IMR-90 (cell line): ENCODE results near the gene MAPK8IP3. TPM values are rescaled to one million over a fixed set of nuclear protein-coding genes. Genes with fewer than 3 reads are reported as not detected.

Source experiments
- ATAC-seq: fragments of 200-7000 bp; cut with Tn5 transposase; 2 replicates; pipeline ENCODE4 v1.9.1; 2020; ENCODE audit warnings: low read depth, mild to moderate bottlenecking, moderate library complexity
- BruUV-seq: library from RNA; stranded (reverse); fragments of 400-500 nt; replicated peaks from 2 replicates; lab custom pipeline; 2021; lab: Mats Ljungman, UMichigan
- CTCF ChIA-PET: fragments of 300-600 bp; formaldehyde crosslinking; extraction: SDS; loops from one replicate; lab custom pipeline; 2021; ENCODE audit warnings: antibody characterized with exemption; lab: Yijun Ruan, JAX
- POLR2A ChIA-PET: fragments of 300-600 bp; sonication (Branson Sonifier 250); formaldehyde crosslinking; loops from one replicate; lab custom pipeline; 2022; ENCODE audit warnings: antibody characterized with exemption; ENCODE audit not compliant: unreplicated experiment; lab: Charles Lee
- DNase-seq: peaks from one replicate; pipeline ENCODE4 v3.0.0; 2013
- H2AFZ ChIP-seq: replicated peaks from 2 replicates; pipeline ENCODE3; 2013; ENCODE audit warnings: low read length, mild to moderate bottlenecking; ENCODE audit not compliant: poor library complexity
- H2AK5ac ChIP-seq: 2 replicates; pipeline ENCODE4 v1.6.1; 2013; ENCODE audit warnings: low read depth, low read length, inconsistent platforms
- H2AK9ac ChIP-seq: replicated peaks from 2 replicates; pipeline ENCODE3; 2013; ENCODE audit warnings: mild to moderate bottlenecking, low read depth, low read length, moderate library complexity; ENCODE audit not compliant: poor library complexity
- H2BK120ac ChIP-seq: 2 replicates; pipeline ENCODE4 v1.6.1; 2013; ENCODE audit warnings: low read depth, low read length, inconsistent platforms
- H2BK15ac ChIP-seq: 3 replicates; pipeline ENCODE4 v1.6.1; 2013; ENCODE audit warnings: low read depth, low read length, inconsistent platforms
- H2BK20ac ChIP-seq: 2 replicates; pipeline ENCODE4 v1.6.1; 2013; ENCODE audit warnings: low read depth, mild to moderate bottlenecking, inconsistent platforms, low read length, moderate library complexity
- H2BK5ac ChIP-seq: 2 replicates; pipeline ENCODE4 v1.6.1; 2013; ENCODE audit warnings: mild to moderate bottlenecking, low read depth, low read length, inconsistent platforms; ENCODE audit not compliant: poor library complexity, severe bottlenecking
- H3K14ac ChIP-seq: replicated peaks from 2 replicates; pipeline ENCODE4 v1.6.1; 2013; ENCODE audit warnings: low read depth, low read length, inconsistent platforms
- H3K18ac ChIP-seq: 2 replicates; pipeline ENCODE4 v1.6.1; 2013; ENCODE audit warnings: low read depth, low read length, control low read depth
- H3K23ac ChIP-seq: 2 replicates; pipeline ENCODE4 v1.6.1; 2013; ENCODE audit warnings: low read depth, low read length, inconsistent platforms
- H3K27ac ChIP-seq: 2 replicates; pipeline ENCODE4 v1.5.1; 2013; ENCODE audit warnings: mild to moderate bottlenecking, control low read depth, low read length; ENCODE audit not compliant: insufficient read depth
- H3K27me3 ChIP-seq: 2 replicates; pipeline ENCODE4 v1.6.1; 2013; ENCODE audit warnings: low read length; ENCODE audit not compliant: control insufficient read depth, insufficient read depth
- H3K36me3 ChIP-seq: 2 replicates; pipeline ENCODE4 v1.6.1; 2013; ENCODE audit warnings: low read length, mixed read lengths; ENCODE audit not compliant: control insufficient read depth, insufficient read depth
- H3K4ac ChIP-seq: 2 replicates; pipeline ENCODE4 v1.6.1; 2013; ENCODE audit warnings: low read depth, low read length, inconsistent platforms
- H3K4me1 ChIP-seq: 2 replicates; pipeline ENCODE4 v1.6.1; 2013; ENCODE audit warnings: low read length, mixed read lengths; ENCODE audit not compliant: control insufficient read depth, insufficient read depth
- H3K4me2 ChIP-seq: 2 replicates; pipeline ENCODE4 v1.6.1; 2013; ENCODE audit warnings: low read depth, mild to moderate bottlenecking, control low read depth, low read length, moderate library complexity
- H3K4me3 ChIP-seq: 2 replicates; pipeline ENCODE4 v1.5.1; 2013; ENCODE audit warnings: low read depth, mild to moderate bottlenecking, control low read depth, low read length, moderate library complexity; ENCODE audit not compliant: insufficient read depth
- H3K56ac ChIP-seq: 2 replicates; pipeline ENCODE4 v1.6.1; 2013; ENCODE audit warnings: low read length, inconsistent platforms; ENCODE audit not compliant: insufficient read depth; ENCODE audit errors: extremely low read depth
- H3K79me1 ChIP-seq, 2 experiments: 2 replicates each; pipeline ENCODE4 v1.6.1; 2013; ENCODE audit warnings: low read length in 2 of 2, inconsistent platforms in 1 of 2, low read depth in 1 of 2
- H3K9ac ChIP-seq: 2 replicates; pipeline ENCODE4 v1.6.1; 2013; ENCODE audit warnings: low read depth, low read length, control low read depth
- H3K9me1 ChIP-seq: 2 replicates; pipeline ENCODE4 v1.6.1; 2013; ENCODE audit warnings: low read length, inconsistent platforms; ENCODE audit not compliant: insufficient read depth
- H3K9me3 ChIP-seq: 2 replicates; pipeline ENCODE4 v1.6.1; 2013; ENCODE audit warnings: low read length; ENCODE audit not compliant: control insufficient read depth, insufficient read depth
- H4K20me1 ChIP-seq: 2 replicates; pipeline ENCODE4 v1.6.1; 2013; ENCODE audit warnings: low read length, inconsistent platforms; ENCODE audit not compliant: insufficient read depth
- H4K5ac ChIP-seq: 2 replicates; pipeline ENCODE4 v1.6.1; 2013; ENCODE audit warnings: mild to moderate bottlenecking, low read depth, low read length, control low read depth
- H4K8ac ChIP-seq, 2 experiments: 2 replicates each; pipeline ENCODE4 v1.6.1; 2013; ENCODE audit warnings: low read depth in 2 of 2, low read length in 2 of 2, control low read depth in 1 of 2, inconsistent platforms in 1 of 2
- H4K91ac ChIP-seq: 2 replicates; pipeline ENCODE4 v1.6.1; 2013; ENCODE audit warnings: low read depth, low read length, inconsistent platforms; ENCODE audit not compliant: insufficient read depth
- BHLHE40 ChIP-seq: fragments of 150-350 bp; IDR thresholded peaks from 2 replicates; pipeline ENCODE4 v1.6.1; 2016; ENCODE audit warnings: mild to moderate bottlenecking, low read depth, low read length
- CEBPB ChIP-seq: IDR thresholded peaks from 2 replicates; pipeline ENCODE4 v1.6.1; 2012; ENCODE audit warnings: low read depth, low read length, improper control_type of control experiment
- CHD1 ChIP-seq: IDR thresholded peaks from 2 replicates; pipeline ENCODE4 v1.6.1; 2012; ENCODE audit warnings: low read depth, low read length, improper control_type of control experiment
- FOS ChIP-seq: fragments of 150-350 bp; IDR thresholded peaks from 2 replicates; pipeline ENCODE4 v1.6.1; 2016; ENCODE audit warnings: low read depth, low read length
- MAFK ChIP-seq: IDR thresholded peaks from 2 replicates; pipeline ENCODE4 v1.6.1; 2012; ENCODE audit warnings: low read depth, low read length, improper control_type of control experiment
- MAZ ChIP-seq: IDR thresholded peaks from 2 replicates; pipeline ENCODE4 v1.6.1; 2012; ENCODE audit warnings: low read depth, mild to moderate bottlenecking, low read length, improper control_type of control experiment, moderate library complexity, borderline replicate concordance
- MXI1 ChIP-seq: IDR thresholded peaks from 2 replicates; pipeline ENCODE4 v1.6.1; 2012; ENCODE audit warnings: low read depth, mild to moderate bottlenecking, low read length, moderate library complexity, borderline replicate concordance
- NFE2L2 ChIP-seq: fragments of 150-350 bp; IDR thresholded peaks from 2 replicates; pipeline ENCODE4 v1.6.1; 2016; ENCODE audit warnings: low read depth, mild to moderate bottlenecking, low read length
- POLR2A ChIP-seq: IDR thresholded peaks from 2 replicates; pipeline ENCODE4 v1.6.1; 2012; ENCODE audit warnings: mild to moderate bottlenecking, low read depth, low read length
- RAD21 ChIP-seq: IDR thresholded peaks from 2 replicates; pipeline ENCODE4 v1.6.1; 2012; ENCODE audit warnings: low read length, improper control_type of control experiment
- RCOR1 ChIP-seq: IDR thresholded peaks from 2 replicates; pipeline ENCODE4 v1.6.1; 2012; ENCODE audit warnings: mild to moderate bottlenecking, low read length, improper control_type of control experiment; ENCODE audit not compliant: insufficient replicate concordance
- RFX5 ChIP-seq: IDR thresholded peaks from 2 replicates; pipeline ENCODE4 v1.8.0; 2012; ENCODE audit warnings: low read depth, mild to moderate bottlenecking, low read length, moderate library complexity
- SMC3 ChIP-seq: fragments of 150-350 bp; IDR thresholded peaks from 2 replicates; pipeline ENCODE4 v1.6.1; 2016; ENCODE audit warnings: low read depth, mild to moderate bottlenecking, antibody characterized with exemption, low read length, moderate library complexity
- USF2 ChIP-seq: fragments of 150-350 bp; IDR thresholded peaks from 2 replicates; pipeline ENCODE4 v1.6.1; 2017; ENCODE audit warnings: mild to moderate bottlenecking, antibody characterized with exemption, low read length, low read depth
- WGBS, 2 experiments: methylation state at CpG; one replicate each; pipeline versions ENCODE4 v1.1.5 to v1.1.7; 2013; ENCODE audit warnings: missing lambda C conversion rate in 2 of 2; ENCODE audit not compliant: insufficient read length in 1 of 2; ENCODE audit errors: extremely low coverage in 2 of 2; 5-methylcytosine and 5-hydroxymethylcytosine counted together
- dilution Hi-C: fragments of 300-500 bp; cut with HindIII; formaldehyde crosslinking; loops from one replicate; pipeline ENCODE4 v1.14.3; 2018; ENCODE audit warnings: low sequenced_read_pairs; ENCODE audit not compliant: unreplicated experiment
- in situ Hi-C: fragments of 300-500 bp; cut with MboI; formaldehyde crosslinking; loops from 3 replicates; pipeline ENCODE4 v1.14.3; 2019; ENCODE audit warnings: low sequenced_read_pairs, inconsistent platforms, mixed read lengths
- intact Hi-C: fragments of 100-400 bp; cut with micrococcal nuclease; formaldehyde crosslinking; loops from 2 replicates; pipeline ENCODE4 v1.10.0; 2022
- polyA plus RNA-seq, 3 experiments: library from polyadenylated mRNA; depleted of rRNA; stranded (reverse); fragments of >200 nt; gene quantifications; 2 replicates each; pipeline ENCODE4 v1.2.3, GENCODE V29; 2012; ENCODE audit warnings: low replicate concordance in 1 of 3
- total RNA-seq: library from RNA; depleted of rRNA; stranded (reverse); fragments of >200 nt; gene quantifications from 2 replicates; pipeline ENCODE4 v1.2.3, GENCODE V29; 2012
- TF ChIP-seq, protein P1 (sequence below): conservative IDR thresholded peaks from 2 replicates; pipeline ENCODE4 v1.5.1; 2012; ENCODE audit warnings: mild to moderate bottlenecking, low read depth, low read length, improper control_type of control experiment
- TF ChIP-seq, protein P2 (sequence below): fragments of 150-350 bp; IDR thresholded peaks from 2 replicates; pipeline ENCODE4 v1.6.1; 2016; ENCODE audit warnings: low read depth, mild to moderate bottlenecking, low read length, moderate library complexity, borderline replicate concordance

MAPK8IP3 gene
- total and polyA plus RNA-seq, 2 of the 4 experiments (the other 2 are of a cell fraction), result 17.0 to 69.1 TPM

- Histone ChIP-seq H3K27me3 (no peaks in the 10 kb centered on the region), H3K4me2 (no peak overlapping the region), H3K9me1 (no peaks in the 10 kb centered on the region), H3K27ac (no peak overlapping the region), H4K20me1 (peaks cover 10% of the 10 kb centered on the region), H2AK5ac (no peak overlapping the region), H2BK5ac (no peak overlapping the region), H3K23ac (no peak overlapping the region), H3K14ac (no peak overlapping the region), H4K8ac (no peak overlapping the region), H3K56ac (no peak overlapping the region), H2BK20ac (no peak overlapping the region), H3K4ac (no peak overlapping the region), H4K91ac (no peak overlapping the region), H4K5ac (no peak overlapping the region), H2AFZ (no peak overlapping the region), H3K4me1 (no peaks in the 10 kb centered on the region), H3K9ac (no peak overlapping the region), H2BK120ac (no peak overlapping the region), H3K18ac (no peak overlapping the region), H3K9me3 (no peaks in the 10 kb centered on the region), H3K4me3 (no peak overlapping the region), H2AK9ac (no peak overlapping the region), H2BK15ac (no peak overlapping the region), H3K36me3 (peaks cover 77% of the 10 kb centered on the region), H3K79me1 (0 out of 4 replicates have a peak, but pooled peaks cover 0 to 3% of the 10 kb centered on the region in 2 experiments)
- dilution Hi-C loops (no loop called here), in situ Hi-C loops (loop anchor here (5.0 kb wide), 1 partner anchor 53 kb away; no protein-coding TSS in a partner anchor), intact Hi-C loops (no loop called here)
- no peak for DNase-seq
- WGBS, 2 experiments, result 96% methylated on average over 12 of the region's 21 CpGs; no CpG with 5 or more reads in 1 of the 2 experiments
- ATAC-seq, result no peak
- no TSS peak for BruUV-seq
- TF ChIP-seq RCOR1 (no peak), RAD21 (no peak), SMC3 (no peak), MXI1 (no peak), USF2 (no peak), CEBPB (no peak), NFE2L2 (no peak), CHD1 (no peak), MAZ (no peak), RFX5 (no peak), POLR2A (no peak), BHLHE40 (no peak), MAFK (no peak), FOS (no peak)
- TF ChIP-seq, protein P1, sequence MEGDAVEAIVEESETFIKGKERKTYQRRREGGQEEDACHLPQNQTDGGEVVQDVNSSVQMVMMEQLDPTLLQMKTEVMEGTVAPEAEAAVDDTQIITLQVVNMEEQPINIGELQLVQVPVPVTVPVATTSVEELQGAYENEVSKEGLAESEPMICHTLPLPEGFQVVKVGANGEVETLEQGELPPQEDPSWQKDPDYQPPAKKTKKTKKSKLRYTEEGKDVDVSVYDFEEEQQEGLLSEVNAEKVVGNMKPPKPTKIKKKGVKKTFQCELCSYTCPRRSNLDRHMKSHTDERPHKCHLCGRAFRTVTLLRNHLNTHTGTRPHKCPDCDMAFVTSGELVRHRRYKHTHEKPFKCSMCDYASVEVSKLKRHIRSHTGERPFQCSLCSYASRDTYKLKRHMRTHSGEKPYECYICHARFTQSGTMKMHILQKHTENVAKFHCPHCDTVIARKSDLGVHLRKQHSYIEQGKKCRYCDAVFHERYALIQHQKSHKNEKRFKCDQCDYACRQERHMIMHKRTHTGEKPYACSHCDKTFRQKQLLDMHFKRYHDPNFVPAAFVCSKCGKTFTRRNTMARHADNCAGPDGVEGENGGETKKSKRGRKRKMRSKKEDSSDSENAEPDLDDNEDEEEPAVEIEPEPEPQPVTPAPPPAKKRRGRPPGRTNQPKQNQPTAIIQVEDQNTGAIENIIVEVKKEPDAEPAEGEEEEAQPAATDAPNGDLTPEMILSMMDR, result no peak
- TF ChIP-seq, protein P2, sequence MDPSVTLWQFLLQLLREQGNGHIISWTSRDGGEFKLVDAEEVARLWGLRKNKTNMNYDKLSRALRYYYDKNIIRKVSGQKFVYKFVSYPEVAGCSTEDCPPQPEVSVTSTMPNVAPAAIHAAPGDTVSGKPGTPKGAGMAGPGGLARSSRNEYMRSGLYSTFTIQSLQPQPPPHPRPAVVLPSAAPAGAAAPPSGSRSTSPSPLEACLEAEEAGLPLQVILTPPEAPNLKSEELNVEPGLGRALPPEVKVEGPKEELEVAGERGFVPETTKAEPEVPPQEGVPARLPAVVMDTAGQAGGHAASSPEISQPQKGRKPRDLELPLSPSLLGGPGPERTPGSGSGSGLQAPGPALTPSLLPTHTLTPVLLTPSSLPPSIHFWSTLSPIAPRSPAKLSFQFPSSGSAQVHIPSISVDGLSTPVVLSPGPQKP, result no peak
- ChIA-PET POLR2A (no interaction called here), CTCF (interaction anchor here (1.3 kb wide), 1 partner anchor 52 kb away, joined by 4 read pairs; no protein-coding TSS in a partner anchor)
Observed at GRCh38 chr16:1764971-1765370, 59.0 kb downstream of the MAPK8IP3 start.
